Ovary (tissue), 9 donors: Measurements from ENCODE around the gene TNP2. TPM values are rescaled to one million over a fixed set of nuclear protein-coding genes. Genes with fewer than 3 reads are reported as not detected.
"Not testable (repeated sequence)": the region's sequence is repeated elsewhere in the genome, so short reads cannot be mapped to it uniquely, and the experiment has no call there.

Experiments used
- DNase-seq, 5 donors: peaks; one replicate each; pipeline ENCODE4 v3.0.0-alpha.2; 2019 to 2020
- H3K27ac ChIP-seq, 2 donors: fragments of 200-600 bp; one replicate each; pipeline versions ENCODE4 v1.5.1 to v1.8.0; 2019 to 2022
- H3K27me3 ChIP-seq: fragments of 200-600 bp; one replicate; pipeline ENCODE4 v1.8.0; 2022
- H3K36me3 ChIP-seq: fragments of 200-600 bp; sonication (generic); one replicate; pipeline ENCODE4 v1.5.1; 2019
- H3K4me1 ChIP-seq: one replicate; pipeline ENCODE4 v1.8.1; 2013; ENCODE audit warnings: mild to moderate bottlenecking, moderate library complexity; ENCODE audit not compliant: insufficient read depth
- H3K4me3 ChIP-seq: fragments of 200-600 bp; sonication (generic); one replicate; pipeline ENCODE4 v1.5.1; 2017
- H3K9me3 ChIP-seq, 2 donors: fragments of 200-600 bp in 1 of 2; sonication (generic) in 1 of 2; one replicate each; pipeline versions ENCODE4 v1.5.1 to v1.8.1; 2013 to 2019; ENCODE audit warnings: mild to moderate bottlenecking in 1 of 2, moderate library complexity in 1 of 2
- CTCF ChIP-seq, 3 donors: fragments of 450-650 bp in 2 of 3; fragments of 200-600 bp in 1 of 3; IDR thresholded peaks; one replicate each; pipeline versions ENCODE4 v1.5.1 to v1.8.0; 2016 to 2022; ENCODE audit warnings: antibody characterized with exemption in 3 of 3, mild to moderate bottlenecking in 1 of 3
- EP300 ChIP-seq: sonication (generic); formaldehyde crosslinking; IDR thresholded peaks from one replicate; pipeline ENCODE4 v1.6.1; 2017; ENCODE audit warnings: antibody characterized with exemption
- POLR2A ChIP-seq: fragments of 450-650 bp; IDR thresholded peaks from one replicate; pipeline ENCODE4 v1.6.1; 2017; ENCODE audit warnings: antibody characterized with exemption, mild to moderate bottlenecking, moderate library complexity
- WGBS, 3 donors: extraction: QIAGEN DNeasy Blood & Tissue Kit in 1 of 3; methylation state at CpG; one replicate each; pipeline versions ENCODE4 v1.1.5 to v1.1.7; 2013 to 2017; 5-methylcytosine and 5-hydroxymethylcytosine counted together
- intact Hi-C, 4 donors: fragments of 100-400 bp; cut with DNase I; formaldehyde crosslinking; loops; one replicate each; pipeline versions ENCODE4 v1.11.0 to v1.15.1; 2022 to 2023
- polyA plus RNA-seq, 2 donors: library from polyadenylated mRNA; stranded (reverse); fragments of 200-250 nt in 1 of 2; fragments of 350-450 nt in 1 of 2; fragmentation: Illumina TruSeq in 1 of 2; extraction: RNeasy Lipid Tissue Mini Kit (QIAGEN cat#74804) in 1 of 2; gene quantifications; one replicate each; pipeline ENCODE4 v1.2.3, GENCODE V29; 2013 to 2014
- total RNA-seq, 7 donors: library from RNA; depleted of rRNA in 2 of 7; stranded (reverse); fragments of >200 nt in 2 of 7; fragmentation: NEBNext Ultra II Directional in 3 of 7; extraction: Animal tissue kit (Norgen Biotek cat#: 25700) in 3 of 7; gene quantifications; one replicate each; pipeline versions ENCODE4 v1.1.0 to v1.2.4, GENCODE V29; 2016 to 2023
- donor health status: DM: no; HTN: no; CAD: no; lungs with moderate emphysema.
- donor health status: DM: no; HTN: no; CAD: no.
- donor health status: Bipolar disorder and iron deficiency.
- donor health status: DM: yes; HTN: yes; CAD: no.
- donor health status: DM: no; HTN: no; CAD: no.
- donor health status: DM: yes; HTN: yes; CAD: no.

The TNP2 gene
- total and polyA plus RNA-seq, 9 donors, result not detected

GRCh38 chr16:11301645-11302501, 32.7 kb upstream of the TNP2 start:
- whole genome bisulfite sequencing, 3 donors, result 69 to 75% (median 71%) methylated on average over 4 of the region's 4 CpGs
- no peak for TF ChIP-seq POLR2A
- TF ChIP-seq EP300, result no peak
- no peak for TF ChIP-seq CTCF (IDR thresholded peaks at IDR 0.05)
- no peak overlapping the region for H3K27ac ChIP-seq
- H3K4me1 ChIP-seq, result peaks cover 4% of the 10 kb centered on the region
- no peak for DNase-seq
- H3K27me3 ChIP-seq, result no peaks in the 10 kb centered on the region
- H3K36me3 ChIP-seq, result no peaks in the 10 kb centered on the region
- intact Hi-C loops, result no loop called here
- H3K9me3 ChIP-seq, result no peaks in the 10 kb centered on the region
- no peak overlapping the region for H3K4me3 ChIP-seq

GRCh38 chr16:11300560-11300892, 31.4 kb upstream of the TNP2 start:
- TF ChIP-seq CTCF (IDR thresholded peaks at IDR 0.05), result no peak
- no peak for TF ChIP-seq POLR2A
- TF ChIP-seq EP300, result no peak
- Histone ChIP-seq H3K9me3 (no peaks in the 10 kb centered on the region), H3K27ac (no peak overlapping the region), H3K4me3 (no peak overlapping the region), H3K36me3 (no peaks in the 10 kb centered on the region), H3K4me1 (peaks cover 4% of the 10 kb centered on the region), H3K27me3 (no peaks in the 10 kb centered on the region)
- DNase-seq, result no peak
- WGBS, 3 donors, result 90 to 94% (median 92%) methylated on average over 7 of the region's 7 CpGs
- intact Hi-C loops, result no loop called here

- DNase-seq, result no peak
- TF ChIP-seq CTCF (IDR thresholded peaks at IDR 0.05), result no peak
- no peak for TF ChIP-seq EP300
- TF ChIP-seq POLR2A, result no peak
- intact Hi-C loops, result no loop called here
- Histone ChIP-seq H3K27ac (no peak overlapping the region), H3K9me3 (no peaks in the 10 kb centered on the region), H3K27me3 (no peaks in the 10 kb centered on the region), H3K4me3 (no peak overlapping the region), H3K36me3 (no peaks in the 10 kb centered on the region), H3K4me1 (peaks cover 4% of the 10 kb centered on the region)
- 88 to 92% (median 91%) methylated on average over 6 of the region's 6 CpGs for WGBS, 3 donors
These were observed 30.9 kb upstream of the TNP2 start for GRCh38 chr16:11299865-11300559.

GRCh38 chr16:11298950-11299547, 29.9 kb upstream of the TNP2 start:
- H3K9me3 ChIP-seq, DNase-seq, H3K27ac ChIP-seq, H3K36me3 ChIP-seq, H3K4me1 ChIP-seq, H3K4me3 ChIP-seq, intact Hi-C loops, H3K27me3 ChIP-seq: not testable (repeated sequence)
- WGBS, 3 donors, result 89 to 90% (median 89%) methylated on average over 13 of the region's 13 CpGs
